ENCODE measurements around the gene SKAP1.
"Not testable (repeated sequence)": the region's sequence is repeated elsewhere in the genome, so short reads cannot be mapped to it uniquely, and the experiment has no call there.

Gene SKAP1

DNA sequence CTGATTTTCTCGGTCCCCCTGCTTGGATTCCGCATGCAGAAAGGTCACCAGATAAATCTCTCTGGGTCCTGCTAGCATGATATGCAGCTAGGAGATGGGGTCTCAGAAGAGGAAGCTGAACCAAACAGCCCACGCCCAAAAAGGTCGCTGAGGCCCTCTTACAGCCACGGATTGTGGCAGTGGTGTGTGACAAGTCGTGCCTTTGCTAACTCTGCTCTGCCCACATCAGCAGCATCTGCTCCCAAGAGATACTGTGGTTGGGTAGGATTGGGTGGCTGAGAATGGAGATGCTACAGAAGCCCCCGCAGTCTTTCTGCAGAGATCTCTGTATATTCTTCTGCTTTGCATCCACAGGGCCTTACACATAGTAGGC, 15.2 kb upstream of the SKAP1 start:
- DNase-seq, result no peak

DNA sequence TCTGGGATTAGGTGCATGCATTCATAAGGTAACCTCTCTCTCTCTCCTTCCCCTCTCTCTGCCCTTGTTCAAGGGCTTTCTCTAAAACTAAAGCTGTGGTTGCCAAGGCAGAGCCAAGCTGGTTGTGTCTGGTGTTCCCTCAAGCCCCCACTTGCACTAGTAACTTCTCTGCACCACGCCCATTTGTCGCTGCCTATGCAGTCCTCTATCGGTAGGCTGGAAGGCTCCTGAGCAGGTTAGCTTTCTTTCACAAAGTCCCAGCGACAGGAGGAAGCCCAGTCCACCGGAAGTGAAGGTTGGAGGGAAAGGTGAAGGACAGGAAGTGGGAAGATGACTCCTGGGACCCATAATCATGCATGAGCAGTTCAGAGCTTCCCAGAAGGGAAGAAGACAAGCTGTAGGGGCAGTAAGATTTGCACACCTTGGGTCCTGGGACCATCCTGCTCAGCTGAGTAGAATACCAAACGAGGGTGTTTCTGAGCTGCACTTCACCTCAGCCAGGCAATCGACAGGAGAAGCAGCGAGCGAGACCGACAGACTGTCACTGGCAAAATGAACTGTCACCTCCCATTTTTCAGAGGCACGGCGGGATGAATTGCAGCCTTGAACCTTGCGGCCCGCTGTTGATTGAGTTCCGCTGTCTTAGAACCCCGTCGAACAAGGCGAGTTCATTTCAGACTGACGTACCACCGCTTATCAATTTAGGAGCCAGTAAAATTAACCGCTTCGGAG, 14.7 kb upstream of the SKAP1 start:
- peak; percentile 56 for DNase-seq

DNA sequence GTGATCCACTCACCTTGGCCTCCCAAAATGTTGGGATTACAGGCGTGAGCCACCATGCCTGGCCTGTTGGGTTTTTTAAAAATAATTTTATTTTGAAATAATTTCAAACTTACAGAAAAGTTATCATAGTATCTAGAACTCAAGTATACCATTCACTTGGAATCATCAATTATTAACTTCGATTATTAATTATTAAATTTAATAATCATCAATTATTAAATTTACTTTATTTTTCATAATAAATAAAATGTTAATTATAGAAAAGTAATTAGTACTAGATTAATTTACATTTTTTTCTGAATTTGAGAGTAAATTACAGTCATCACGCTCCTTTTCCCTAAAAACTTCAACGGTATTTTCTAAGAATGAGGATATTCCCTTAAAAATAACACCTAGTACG, 13.7 kb upstream of the SKAP1 start:
- DNase-seq, result no peak

DNA sequence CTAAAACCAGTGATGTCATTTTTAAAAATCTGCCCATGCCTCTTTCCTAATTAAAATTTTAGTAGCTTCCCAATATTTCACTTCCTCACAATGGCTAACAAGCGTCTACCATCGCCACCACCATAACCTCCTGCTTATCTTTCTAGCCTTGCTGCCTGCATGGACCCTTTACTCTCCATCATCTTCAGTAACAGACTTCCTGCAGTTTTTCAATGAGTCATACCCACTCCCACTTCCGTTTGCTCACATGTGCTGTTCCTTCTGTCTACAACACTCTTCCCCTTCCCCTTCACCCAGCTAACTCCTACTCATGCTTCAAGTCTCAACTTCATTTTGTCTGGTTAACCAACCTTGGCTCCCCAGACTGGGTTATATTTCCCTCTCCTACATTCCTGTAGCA, 12.8 kb upstream of the SKAP1 start:
- peak; percentile 44 for DNase-seq

DNA sequence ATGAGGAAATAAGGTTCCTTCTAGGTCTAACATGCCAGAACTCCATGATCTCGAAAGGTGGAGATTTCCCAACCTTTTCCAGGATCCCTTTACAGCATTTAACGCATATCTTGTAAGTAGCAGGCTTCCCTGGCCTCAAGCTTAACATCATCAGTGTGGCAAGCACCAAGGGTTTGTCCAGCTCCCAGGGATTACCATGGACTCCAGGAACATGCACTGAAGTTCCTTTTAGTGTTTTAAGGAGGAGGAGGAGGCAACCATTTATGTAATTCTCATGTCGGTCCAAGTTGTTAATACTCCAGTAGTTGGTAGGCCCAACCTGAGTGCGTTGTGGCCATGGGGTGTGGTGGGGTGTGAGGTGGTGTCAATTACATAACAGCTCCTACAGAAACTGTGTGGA, 11.8 kb upstream of the SKAP1 start:
- DNase-seq, result no peak

DNA sequence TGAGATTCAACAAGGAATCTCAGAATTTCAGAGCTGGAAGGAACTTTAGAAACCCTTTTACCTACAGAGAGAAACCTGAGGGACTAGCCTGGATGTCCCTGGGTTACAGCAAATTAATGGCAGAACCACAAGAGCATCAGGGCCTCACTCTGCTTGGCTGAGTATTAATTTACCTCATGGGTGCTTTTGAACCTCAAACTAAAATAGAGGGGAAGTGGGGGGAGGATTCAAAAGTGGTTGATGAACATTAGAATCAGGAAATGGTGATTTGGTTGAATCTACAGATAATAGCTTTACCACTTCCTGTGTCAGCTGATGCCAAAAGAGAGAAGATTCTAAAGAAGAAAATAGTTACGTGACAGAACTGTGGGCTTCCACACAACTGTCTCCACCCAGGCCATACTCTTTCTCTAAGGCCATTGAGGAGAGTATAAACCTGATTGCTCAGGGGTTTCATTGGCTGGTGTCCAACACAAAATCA, 11.3 kb upstream of the SKAP1 start:
- peak; percentile 60 for DNase-seq

DNA sequence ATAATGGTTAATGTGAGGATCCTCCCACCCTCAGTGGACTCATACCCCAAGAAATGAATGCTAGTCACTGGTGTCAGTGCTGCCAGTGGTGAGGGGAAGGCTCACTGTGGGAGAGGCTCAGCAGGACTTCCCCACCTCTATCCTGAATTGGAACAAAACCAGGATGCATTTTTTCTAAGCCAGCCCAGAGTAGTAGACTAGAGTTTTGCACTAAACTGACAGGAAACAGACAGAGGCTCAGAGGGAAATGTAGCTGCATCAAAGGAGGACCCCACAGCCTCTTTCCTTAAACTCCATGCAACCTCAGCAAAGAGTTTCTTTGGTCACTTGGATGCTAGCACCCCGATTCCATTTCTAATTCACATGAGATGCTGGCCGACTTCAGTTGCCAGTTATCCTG, 10.7 kb upstream of the SKAP1 start:
- no peak for DNase-seq

DNA sequence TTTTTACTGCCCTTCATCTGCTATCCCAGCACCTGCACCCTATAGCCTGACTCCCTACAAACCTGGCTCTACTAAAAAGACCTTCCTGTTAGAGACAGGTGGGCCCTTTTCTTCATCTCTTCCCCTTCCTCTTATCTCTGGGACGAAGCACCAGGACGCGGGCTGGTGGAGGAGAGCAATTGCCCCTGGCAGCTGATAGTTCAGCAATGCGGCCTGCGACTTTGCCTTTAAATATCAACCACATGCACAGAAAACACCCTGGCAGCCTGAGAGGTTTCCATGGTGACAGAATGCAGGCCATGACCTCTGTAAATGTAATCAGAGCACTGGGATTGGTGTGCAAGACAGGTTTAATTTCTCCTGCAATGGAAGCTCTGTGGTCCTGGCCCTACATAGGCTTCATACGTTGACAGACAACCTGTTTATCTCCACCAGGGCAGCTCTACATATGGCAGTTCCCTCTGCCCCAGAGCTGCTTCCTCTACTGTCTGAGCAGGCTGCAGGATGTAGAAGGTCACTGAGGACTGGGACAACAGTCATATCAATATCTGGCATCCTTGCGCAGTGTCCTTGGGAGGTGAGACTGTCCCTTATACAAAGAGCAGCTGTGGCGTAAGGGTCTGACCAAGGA, 10.0 kb upstream of the SKAP1 start:
- DNase-seq, result peak; percentile 58

DNA sequence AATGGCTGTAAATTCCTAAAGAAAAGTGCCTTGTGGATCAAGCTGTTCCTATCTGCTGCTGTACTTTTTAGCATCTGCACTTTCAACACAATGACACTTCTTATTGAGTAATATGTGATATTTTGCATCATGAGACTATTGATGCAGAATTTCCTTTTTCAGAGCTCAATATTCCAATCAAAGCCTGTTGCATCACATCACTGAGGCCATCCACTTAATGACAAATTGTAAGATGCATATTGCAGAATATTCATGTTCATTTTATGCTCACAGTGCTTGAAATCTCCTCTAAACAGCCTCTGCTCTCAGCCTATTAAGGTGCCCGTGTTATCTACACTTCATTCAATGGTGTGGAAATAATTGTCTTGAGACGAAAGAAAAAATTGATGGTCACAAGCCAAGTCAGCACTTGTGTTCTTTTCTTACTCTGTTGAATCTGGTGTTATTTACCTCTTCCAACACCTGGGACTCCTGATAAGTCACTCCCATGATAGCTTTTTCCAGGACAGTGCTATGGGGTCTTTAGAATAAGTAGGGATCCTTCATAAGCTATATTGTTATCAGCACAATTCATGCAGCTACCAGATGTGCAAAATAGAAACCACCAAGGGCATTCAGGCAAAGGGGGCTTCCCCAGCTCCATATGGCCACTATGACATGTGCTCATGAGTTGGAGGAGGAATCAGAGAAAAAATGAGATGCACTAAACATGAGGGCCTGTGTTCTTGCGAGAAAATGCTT, 9.3 kb upstream of the SKAP1 start:
- DNase-seq, result no peak

DNA sequence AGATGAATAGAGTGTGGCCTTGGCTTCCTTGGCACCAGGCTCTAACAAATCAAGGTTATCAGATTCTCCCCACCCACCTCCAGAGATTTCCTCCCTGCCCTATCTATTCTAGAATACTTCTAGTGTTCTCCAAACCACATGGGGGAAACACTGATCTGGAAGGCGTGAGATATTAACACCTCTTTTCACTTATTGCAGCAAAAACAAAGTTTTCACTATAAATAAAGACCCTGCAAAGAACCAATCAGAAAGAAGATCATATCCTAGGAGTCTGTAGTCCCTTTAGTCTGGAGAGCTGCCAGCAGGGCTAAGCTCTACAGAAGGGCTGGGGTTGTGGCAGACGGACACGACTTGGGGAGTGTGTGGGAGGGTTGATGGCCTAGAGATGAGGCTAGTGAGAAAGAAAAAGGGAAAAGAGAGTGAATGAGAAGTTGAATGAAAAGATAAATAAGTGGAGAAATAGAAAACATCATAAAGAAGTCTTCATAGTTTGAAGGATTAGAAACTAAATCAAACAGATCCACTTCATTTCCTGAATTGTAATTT, 8.6 kb upstream of the SKAP1 start:
- no peak for DNase-seq

DNA sequence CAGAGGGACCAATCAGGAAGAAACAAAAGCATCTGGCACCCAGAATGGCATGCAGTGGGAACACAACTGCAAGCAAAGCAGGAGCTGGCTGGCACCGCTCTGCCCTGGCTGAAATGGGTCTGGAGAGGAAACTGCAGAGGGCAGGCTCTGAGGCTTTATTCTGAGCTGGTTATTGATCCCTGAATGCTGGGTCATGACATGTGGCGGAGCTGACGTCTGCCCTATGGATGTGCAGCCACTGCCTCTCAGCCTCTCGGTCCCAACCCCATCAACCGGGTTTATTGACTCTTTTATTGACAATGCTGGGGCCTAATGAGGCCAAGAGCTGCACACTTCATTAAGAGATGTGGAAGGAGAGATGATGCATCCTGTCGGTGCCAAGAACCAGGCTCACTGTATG, 3.9 kb upstream of the SKAP1 start:
- no peak for DNase-seq

DNA sequence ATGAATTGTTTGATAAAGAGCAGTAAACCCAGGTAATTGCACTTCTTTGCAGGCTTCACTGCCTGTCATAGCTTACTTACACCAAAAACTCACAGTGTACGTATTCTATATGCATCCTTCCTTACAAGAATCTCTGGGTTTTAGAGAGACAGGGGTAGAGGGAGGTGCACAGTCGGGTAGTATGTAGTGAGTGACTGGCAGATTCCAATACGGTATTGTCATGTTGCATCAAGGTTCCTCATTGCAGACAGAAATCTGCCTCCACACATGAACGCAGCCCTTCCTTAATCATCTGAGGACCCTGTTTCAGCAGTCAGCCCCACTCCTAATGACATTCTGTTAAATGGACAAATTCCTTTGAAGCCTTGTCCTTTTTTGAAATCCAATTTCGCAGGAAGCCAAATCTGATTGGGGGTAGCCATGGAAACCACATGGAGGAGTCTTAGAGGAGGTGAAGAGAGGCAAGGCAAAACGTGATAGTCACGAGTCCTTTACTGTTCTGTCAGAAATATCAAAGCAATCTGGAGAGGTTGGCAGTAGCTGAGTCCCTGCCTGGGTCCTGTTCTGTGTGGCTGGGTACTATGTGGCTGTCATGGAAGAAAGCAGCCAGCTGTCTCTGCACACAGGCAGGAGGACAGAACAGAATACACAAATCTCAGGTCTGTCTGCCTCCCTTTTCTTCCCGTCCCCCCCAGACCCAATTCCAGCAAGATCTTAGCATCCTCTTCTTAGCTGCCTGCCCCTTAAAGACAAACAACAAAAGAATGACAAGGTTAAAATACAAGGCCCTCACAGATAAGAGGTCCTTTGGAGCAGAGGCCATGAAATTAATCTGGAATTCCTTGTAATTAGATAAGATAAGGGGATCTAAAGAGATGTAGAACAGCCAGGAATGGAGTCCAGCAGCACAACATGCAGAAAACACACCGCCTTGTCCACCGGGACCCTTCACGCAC, 3.1 kb upstream of the SKAP1 start:
- no peak for DNase-seq

DNA sequence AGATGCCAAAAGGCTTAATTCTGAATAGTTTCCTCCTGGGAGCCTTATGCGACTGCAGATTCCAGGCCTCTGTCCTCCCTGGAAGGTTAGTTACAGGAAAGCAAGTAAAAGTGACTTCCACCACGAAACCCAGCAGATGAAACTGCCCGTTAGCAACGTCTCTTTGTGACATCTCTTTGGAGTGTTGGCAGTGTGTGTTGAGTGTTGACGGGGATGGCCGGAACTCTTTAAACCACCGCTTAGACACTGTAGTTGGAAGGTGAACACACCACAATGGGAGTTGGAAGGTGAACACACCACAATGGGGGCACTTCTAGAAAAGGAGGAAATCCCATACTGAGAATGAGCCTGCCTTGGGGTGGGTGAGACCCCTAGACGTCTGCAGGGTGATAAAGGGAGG, 858 bp downstream of the SKAP1 start:
- DNase-seq, result peak; percentile 60

DNA sequence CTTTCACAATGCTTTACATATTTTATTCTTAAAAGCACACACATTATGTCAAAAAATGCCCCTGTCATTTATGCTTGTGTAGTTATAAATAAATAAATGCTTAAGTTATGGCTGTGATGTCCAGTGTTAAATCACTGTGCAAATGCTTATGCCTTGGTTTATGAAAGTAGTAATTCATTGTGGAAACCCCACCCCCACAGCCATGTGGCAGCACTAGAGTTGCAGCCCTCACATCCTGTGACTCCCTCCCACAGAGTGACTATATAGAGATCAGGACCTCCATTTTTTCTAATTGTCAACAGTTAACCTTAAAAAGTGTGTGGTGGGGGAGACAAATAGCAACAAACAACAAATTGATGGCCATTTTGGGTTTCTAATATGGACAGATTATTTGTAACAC, 2.4 kb downstream of the SKAP1 start:
- peak; percentile 78 for DNase-seq

DNA sequence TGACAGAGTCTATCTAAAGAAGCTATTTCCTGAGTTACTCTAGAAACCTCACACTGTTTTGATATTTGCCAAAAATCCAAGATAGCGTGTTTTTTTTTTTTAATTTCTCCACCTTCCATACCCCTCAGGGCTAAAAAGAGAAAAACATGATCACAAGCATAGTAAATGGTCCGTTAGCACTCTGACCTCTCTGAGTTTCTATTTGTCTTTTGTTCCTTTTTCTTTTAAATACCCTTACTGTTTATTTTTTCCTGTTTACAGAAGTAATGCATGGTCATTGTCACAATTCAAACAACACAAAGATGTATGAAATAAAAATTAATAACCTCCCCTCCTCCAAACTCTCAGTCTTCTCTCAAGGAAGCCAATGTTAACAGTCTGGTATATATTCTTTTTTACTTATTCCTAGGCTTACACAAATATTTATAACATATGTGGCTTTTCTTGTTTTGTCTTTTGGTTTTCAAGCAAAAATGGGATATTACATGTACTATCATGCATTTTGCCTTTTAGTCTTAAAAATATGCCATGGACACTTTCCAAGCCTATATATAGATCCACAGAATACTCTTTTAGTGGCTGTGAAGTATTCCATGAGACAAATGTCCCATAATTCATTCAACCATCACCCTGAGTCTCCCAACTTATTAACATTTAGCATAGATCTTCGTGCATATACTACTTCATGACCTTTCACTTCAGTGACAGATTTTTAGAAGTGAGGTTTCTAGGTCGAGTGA, 3.1 kb downstream of the SKAP1 start:
- no peak for DNase-seq

DNA sequence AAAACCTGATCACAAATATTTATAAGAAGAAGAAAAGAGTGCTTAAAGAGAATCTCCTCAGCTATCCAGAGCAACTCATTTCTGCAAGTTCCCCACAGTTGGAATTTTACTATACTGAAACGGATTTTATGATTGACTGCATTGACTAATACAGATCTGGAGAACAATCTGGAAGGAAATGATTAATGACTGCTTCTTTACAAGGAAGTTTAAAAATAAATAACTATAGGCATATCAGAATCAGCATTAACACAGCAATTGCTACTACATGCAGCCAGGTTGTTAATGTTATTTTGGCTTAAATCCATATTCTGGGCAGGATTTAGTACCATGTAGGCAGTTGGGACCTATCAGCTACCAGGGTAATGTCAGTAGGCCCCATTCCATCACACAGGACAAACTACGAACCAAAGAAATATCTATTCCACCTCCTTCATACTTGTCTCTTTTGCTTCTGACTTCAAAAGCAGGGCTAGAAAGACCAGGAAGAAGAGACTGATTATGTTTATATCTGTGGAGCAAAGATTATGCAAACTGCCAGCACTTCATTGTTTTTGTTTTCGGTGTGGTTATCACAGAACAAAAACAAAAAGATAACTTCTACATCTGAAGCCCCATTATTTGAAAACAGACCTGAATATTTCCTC, 3.9 kb downstream of the SKAP1 start:
- no peak for DNase-seq

DNA sequence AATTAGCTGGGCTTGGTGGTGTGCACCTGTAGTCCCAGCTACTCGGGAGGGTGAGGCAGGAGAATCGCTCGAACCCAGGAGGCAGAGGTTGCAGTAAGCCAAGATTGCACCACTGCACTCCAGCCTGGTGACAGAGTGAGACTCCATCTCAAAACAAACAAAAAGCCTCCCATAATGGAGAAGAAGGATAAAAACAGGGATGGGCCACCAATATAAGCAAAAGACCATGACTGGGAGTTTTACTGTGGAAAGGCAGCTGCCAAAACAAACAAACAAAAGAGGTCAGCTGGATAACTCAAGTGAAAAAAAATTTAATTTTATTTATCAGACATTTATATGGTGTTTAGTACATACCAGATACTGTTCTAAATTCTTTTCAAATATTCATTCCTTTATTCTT, 8.0 kb downstream of the SKAP1 start:
- not testable (repeated sequence) for DNase-seq

DNA sequence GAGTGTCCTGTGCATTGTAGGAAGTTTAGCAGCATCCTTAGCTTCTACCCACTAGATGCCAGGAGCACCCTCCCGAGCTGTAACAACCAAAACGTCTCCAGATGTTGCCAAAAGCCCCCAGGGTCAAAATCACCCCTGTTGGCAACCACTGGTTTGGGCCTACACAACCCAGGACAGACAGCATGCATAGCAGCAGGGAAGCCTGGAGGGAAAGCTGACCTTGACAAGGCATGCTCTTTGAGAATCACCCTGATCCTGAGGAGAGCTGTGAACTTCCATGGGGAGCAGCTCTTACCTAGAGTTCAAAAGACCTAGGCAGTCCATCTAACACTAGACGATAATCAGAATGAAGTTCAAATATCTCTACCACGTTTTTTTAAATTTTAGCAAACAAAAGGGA, 9.2 kb downstream of the SKAP1 start:
- DNase-seq, result no peak

DNA sequence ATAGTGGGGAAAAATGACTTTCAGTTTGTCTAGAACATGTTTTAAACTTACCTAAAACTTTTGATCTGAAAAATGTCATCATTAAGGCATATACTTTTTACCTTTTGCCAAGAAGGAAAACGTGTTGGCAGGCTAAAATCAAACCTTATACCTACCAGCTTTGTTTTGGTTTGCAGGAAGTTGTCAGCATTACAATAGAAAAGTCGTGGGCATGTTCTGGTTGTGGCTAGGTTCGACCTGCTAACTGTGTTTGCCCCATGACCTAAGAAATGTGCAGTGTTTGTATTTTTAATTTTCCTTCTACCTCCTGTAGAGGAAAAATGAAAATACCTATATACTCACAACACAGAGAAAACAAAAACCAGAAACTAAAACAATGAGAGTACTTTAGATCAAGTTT, 13.0 kb downstream of the SKAP1 start:
- DNase-seq, result peak; percentile 23

DNA sequence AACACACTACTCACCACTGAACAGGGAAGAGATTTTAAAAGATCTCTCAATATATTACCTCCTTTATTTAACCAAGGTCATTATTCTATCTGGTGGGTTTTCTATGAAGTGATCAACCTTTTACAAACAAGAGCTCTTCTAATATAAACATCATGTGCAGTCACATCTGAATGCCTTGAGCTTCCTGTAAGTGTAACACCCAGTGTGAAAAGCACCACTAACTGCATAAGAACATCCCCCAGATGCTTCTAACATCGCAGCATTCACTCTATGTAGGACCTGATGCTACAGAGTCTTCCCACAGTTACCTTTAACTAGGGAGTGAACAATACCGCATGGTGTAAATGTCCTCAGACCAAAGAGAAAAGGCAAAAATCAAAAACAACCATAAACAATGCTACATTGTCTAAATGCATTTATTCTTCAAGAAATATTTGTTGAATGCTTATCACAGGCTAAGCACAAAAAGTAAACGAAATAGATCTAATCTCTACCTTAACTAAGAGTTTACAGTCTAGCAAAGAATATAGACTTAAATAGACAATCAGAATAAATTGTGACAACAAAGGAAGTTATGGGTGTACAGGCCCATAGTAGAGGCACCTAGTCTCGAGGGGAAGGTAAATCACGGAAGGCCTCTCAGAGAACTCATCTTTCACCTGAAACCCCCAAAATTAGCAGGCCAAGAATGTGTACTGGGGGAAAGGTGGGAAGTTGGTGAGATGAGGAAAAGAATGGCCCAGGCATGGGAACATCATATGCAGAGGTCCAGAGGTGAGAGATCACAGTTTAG, 16.2 kb downstream of the SKAP1 start:
- DNase-seq, result peak; percentile 9

Data from CD4-positive, alpha-beta T cell treated with Interleukin-17A for 4 hours (primary cell).